HUES48 (cell line): ENCODE measurements around the gene HEY2.
"Not testable (repeated sequence)": the region's sequence is repeated elsewhere in the genome, so short reads cannot be mapped to it uniquely, and the experiment has no call there.

ENCODE experiments used
- H3K27ac ChIP-seq: one replicate; pipeline ENCODE4 v1.7.0; 2013; ENCODE audit warnings: low read depth, low read length, inconsistent platforms
- H3K27me3 ChIP-seq: 2 replicates; pipeline ENCODE4 v1.6.1; 2013; ENCODE audit warnings: mild to moderate bottlenecking, low read length; ENCODE audit not compliant: control insufficient read depth, insufficient read depth
- H3K36me3 ChIP-seq: 2 replicates; pipeline ENCODE4 v1.6.1; 2013; ENCODE audit warnings: low read length; ENCODE audit not compliant: control insufficient read depth, insufficient read depth
- H3K4me1 ChIP-seq: 2 replicates; pipeline ENCODE4 v1.6.1; 2013; ENCODE audit warnings: mild to moderate bottlenecking, low read length; ENCODE audit not compliant: control insufficient read depth, insufficient read depth
- H3K4me3 ChIP-seq: 2 replicates; pipeline ENCODE4 v1.5.1; 2013; ENCODE audit warnings: mild to moderate bottlenecking, low read depth, low read length
- H3K9ac ChIP-seq: 2 replicates; pipeline ENCODE4 v1.6.1; 2013; ENCODE audit warnings: mild to moderate bottlenecking, low read depth, low read length, moderate library complexity
- H3K9me3 ChIP-seq: 2 replicates; pipeline ENCODE4 v1.6.1; 2013; ENCODE audit warnings: low read length; ENCODE audit not compliant: control insufficient read depth, insufficient read depth

Gene HEY2

DNA sequence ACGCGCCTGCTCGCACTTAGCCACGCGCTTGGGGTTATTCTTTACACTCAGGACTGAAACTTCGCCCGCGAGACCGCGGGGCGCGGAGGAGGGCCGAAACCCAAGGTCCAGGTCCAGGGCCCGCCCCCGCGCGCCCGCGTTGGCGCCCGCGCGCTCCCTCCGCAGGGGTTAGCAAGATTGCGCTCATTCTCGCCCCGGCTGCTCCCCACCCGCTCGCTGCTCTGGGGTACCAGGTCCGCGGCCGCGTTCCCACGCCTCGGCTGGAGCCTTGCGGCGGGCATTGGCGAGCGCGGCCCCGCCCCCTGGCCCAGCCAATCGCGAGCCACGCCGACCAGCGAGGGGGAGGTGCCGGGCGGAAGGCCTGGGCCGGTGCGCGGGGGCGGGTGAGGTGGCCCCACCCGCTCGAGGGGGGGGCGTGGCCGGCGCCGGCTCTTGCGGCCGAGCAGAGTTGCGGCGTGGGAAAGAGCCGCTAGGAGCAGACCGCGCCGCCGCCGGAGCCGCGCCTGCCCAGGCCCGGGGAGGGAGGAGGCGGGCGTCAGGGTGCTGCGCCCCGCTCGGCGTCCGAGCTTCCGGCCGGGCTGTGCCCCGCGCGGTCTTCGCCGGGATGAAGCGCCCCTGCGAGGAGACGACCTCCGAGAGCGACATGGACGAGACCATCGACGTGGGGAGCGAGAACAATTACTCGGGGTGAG is at the start of gene HEY2:
HEY2 (plus strand) TSS at position 460 of the 692 bp plus-strand sequence; CDS start at position 605, 145 bp downstream.
- no peaks in the 10 kb centered on the region for H3K9me3 ChIP-seq
- peaks cover 32% of the 10 kb centered on the region for H3K27me3 ChIP-seq
- peaks cover 59% of the 10 kb centered on the region for H3K4me1 ChIP-seq
- H3K4me3 ChIP-seq = peak within 1 kb of the TSS; percentile 73
- peaks cover 7% of the 10 kb centered on the region; the same call in 1 of the 2 replicates for H3K36me3 ChIP-seq
- peak within 1 kb of the TSS; percentile 13 for H3K9ac ChIP-seq
- H3K27ac ChIP-seq = peak within 1 kb of the TSS; percentile 64

DNA sequence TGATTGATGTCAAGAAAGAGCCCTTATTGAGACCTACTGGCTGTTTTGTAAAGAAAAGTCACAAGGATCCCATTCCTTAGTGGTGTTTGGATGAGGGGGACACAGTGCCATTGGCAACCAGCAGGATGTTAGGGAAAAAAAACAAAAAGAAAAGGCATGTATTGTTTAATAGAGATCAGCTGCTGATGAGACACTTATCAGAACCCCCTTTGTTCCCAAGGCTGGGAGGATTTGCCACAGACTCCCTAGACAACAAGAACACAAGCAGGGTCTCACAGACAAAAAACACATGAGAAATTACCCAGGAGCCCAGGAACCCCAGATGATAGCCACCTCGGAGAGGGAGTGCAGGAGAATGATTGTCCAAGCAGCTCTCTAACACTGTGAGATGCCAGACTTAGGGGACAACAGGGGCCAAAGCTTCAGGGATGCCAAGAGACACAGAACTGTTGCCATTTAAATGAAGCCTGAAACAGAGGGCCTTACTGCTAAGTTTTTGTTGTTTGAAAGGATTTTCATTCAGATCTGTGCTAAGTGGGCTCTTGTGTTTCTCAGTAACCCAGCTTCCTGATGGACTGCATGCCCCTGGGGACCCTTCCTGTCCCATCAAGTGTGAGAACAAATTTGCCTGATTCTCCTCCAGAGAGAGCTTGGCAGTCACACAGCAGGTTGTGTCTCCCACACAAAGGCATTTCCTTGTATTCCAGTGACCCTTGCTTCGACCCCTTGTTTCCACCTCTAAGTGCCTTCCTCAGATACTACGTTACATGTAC is 48.7 kb upstream of the HEY2 start:
- Histone ChIP-seq H3K4me1 (peaks cover 19% of the 10 kb centered on the region), H3K9ac (peak overlapping the region; percentile 9; the same call in 1 of the 2 replicates), H3K27ac (peak overlapping the region; percentile 87), H3K36me3 (peaks cover 56% of the 10 kb centered on the region), H3K27me3 (no peaks in the 10 kb centered on the region), H3K4me3 (peak overlapping the region; percentile 35), H3K9me3 (peaks cover 22% of the 10 kb centered on the region)

DNA sequence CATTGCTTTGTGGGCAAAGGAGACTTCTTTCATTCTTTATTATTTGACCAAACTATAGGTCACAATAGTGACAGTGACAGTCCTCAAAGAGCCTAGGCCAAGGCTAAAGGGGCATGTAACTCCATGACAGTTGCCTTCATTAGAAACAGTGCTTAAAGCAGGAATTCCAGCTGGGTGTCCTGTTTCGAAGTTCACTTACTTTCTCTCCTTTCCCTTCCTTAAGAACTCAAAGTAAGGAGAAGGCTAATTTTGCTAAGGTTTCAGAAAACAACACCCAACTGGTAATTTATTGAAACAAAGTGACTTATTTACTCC is 48.1 kb upstream of the HEY2 start:
- peaks cover 19% of the 10 kb centered on the region for H3K4me1 ChIP-seq
- H3K27me3 ChIP-seq = no peaks in the 10 kb centered on the region
- H3K9me3 ChIP-seq = peaks cover 19% of the 10 kb centered on the region
- H3K36me3 ChIP-seq = peaks cover 51% of the 10 kb centered on the region
- peak overlapping the region; percentile 9; the same call in 1 of the 2 replicates for H3K9ac ChIP-seq
- peak overlapping the region; percentile 87 for H3K27ac ChIP-seq
- peak overlapping the region; percentile 35 for H3K4me3 ChIP-seq

DNA sequence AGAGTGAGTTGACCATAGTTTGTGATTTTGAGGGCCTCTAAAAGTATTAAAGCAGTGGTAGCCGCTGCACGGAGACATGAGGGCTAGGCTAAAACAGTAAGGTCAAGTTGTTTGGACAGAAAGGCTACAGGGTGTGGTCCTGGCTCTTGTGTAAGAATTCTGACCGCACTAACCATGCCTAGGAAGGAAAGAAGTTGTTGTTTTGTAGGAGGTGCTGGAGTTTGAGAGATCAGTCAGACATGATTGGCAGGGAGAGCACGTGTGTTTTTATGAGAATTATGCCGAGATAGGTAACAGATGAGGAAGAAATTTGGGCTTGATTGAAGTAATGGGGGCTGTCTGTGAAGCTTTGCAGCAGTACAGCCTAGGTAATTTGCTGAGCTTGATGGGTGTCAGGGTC is 45.5 kb upstream of the HEY2 start:
- peaks cover 33% of the 10 kb centered on the region for H3K4me1 ChIP-seq
- not testable (repeated sequence) for H3K9me3 ChIP-seq, H3K9ac ChIP-seq, H3K27ac ChIP-seq, H3K27me3 ChIP-seq
- H3K4me3 ChIP-seq = peak overlapping the region; percentile 43
- H3K36me3 ChIP-seq = peaks cover 31% of the 10 kb centered on the region

DNA sequence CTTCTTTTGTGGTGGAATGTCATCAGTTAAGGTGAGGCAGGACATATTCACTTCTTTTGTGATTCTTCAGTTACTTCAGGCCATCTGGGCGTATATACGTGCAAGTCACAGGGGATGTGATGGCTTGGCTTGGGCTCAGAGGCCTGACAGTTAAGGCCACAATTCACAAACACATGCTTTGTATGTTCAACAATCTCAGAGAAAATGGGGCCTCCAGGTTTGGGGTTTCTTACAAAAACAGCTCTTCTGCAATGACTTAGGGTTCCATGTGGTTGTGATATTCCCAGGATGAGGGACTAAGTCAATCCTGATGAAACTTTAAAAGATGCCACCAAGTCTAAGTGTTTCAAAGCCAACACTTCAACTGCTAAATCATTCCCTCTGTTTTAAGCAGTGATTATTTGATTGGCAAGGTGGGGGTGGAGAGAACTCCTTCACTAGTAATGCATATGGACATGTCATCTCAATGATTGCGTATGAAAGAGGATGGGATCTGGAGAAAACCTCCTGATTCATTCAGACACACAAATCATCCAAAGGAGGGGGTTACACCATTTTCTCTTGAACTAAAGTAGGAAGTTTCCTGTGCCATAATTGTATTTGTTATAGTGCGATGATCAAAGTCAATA is 41.7 kb upstream of the HEY2 start:
- H3K9me3 ChIP-seq = peaks cover 18% of the 10 kb centered on the region
- peak overlapping the region; percentile 33 for H3K4me3 ChIP-seq
- no peaks in the 10 kb centered on the region for H3K27me3 ChIP-seq
- peaks cover 5% of the 10 kb centered on the region for H3K36me3 ChIP-seq
- peak overlapping the region; percentile 82 for H3K27ac ChIP-seq
- peaks cover 28% of the 10 kb centered on the region for H3K4me1 ChIP-seq
- H3K9ac ChIP-seq = peak overlapping the region; percentile 11; the same call in 1 of the 2 replicates

DNA sequence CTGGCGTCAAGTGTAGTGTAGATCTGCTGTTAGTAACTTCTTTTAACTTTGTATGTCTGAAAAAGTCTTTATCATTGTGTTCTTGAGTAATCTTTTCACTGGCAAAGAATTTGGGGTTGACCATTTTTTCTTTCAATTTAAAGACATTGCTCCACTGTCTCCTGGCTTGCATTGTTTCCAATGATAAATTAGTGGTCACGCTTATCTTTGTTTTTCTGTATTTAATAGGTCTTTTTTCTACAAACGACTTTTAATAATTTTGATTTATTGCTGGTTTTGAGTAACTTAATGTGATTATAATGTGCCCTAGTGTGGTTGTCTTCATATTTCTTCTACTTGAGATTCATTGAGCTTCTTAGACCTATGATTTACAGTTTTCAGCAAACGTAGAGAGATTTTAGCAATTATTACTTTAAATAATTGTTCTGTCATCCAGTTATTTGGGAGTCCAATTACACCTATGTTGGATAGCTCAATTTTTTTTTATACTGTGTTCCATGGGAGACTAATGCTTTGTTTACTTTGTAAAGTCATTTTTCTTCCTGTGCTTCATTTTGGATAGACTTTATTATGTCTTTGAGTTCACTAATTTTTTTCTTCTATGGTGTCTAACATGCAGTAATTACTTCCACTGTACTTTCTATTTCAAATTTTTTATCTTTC is 38.3 kb upstream of the HEY2 start:
- Histone ChIP-seq H3K4me3 (no peak overlapping the region), H3K36me3 (peaks cover 3% of the 10 kb centered on the region; the same call in 1 of the 2 replicates), H3K4me1 (peaks cover 28% of the 10 kb centered on the region), H3K9ac (no peak overlapping the region), H3K27me3 (no peaks in the 10 kb centered on the region), H3K9me3 (peaks cover 18% of the 10 kb centered on the region), H3K27ac (no peak overlapping the region)

DNA sequence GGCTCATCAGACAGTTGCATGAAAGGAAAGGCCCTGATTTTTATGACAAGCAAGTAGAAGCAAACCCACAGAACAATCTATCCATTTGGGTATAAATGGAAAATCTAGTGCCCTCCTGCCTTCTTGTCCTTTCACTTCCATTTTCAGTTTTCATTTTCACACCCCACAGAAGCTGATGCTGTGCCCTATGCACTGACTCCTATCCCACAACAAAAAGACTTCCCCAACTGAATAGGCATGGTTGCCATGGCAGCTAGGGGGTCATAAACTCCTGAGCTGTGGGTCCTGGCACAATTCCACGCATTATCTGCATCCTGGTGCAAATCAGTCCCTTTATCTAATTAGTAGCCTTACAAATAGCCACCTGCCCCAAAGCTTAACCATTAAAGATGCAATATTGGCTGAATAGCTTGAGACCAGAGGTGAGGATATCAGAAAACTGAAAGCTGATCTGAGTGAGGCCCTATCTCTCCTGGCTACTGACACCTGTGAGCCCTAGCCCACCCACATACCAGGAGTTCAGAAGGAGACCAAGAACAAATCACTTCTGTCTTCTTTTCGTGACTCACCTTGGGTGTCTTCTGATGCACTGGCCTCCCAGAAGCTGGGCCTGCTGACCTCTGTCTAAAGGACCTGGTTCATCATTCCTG is 34.9 kb upstream of the HEY2 start:
- Histone ChIP-seq H3K4me3 (no peak overlapping the region), H3K9me3 (peaks cover 18% of the 10 kb centered on the region), H3K27me3 (no peaks in the 10 kb centered on the region), H3K9ac (no peak overlapping the region), H3K27ac (no peak overlapping the region), H3K4me1 (peaks cover 8% of the 10 kb centered on the region; the same call in 1 of the 2 replicates), H3K36me3 (peaks cover 6% of the 10 kb centered on the region; the same call in 1 of the 2 replicates)

DNA sequence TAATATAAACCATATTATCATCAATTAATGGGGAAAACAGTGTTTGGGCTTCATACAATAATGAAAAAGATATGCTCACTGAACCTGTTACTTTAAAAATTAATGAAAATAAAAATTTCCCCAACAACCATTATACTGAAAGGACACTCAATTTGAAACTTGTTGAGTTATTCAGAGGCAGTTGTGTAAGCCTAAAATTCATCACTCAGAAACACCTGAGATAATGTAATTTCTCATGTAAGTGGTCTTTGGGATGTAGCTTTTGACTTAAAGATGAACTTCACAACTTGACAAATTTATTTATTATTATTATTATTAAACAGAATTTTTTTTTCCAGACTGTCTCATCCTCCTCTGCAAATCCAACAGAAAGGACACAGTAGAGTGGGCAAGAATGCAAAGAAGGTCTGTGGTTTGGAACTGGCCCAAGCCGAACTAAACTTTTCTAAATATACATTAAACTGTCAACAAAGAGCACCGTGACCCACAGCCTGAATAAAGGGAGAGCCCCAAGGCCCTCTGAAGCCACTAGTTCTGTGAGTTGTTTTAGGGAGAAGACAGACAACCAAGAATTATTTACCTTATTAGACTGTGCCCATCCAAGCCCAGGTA is 32.2 kb upstream of the HEY2 start:
- H3K4me1 ChIP-seq = no peaks in the 10 kb centered on the region
- H3K36me3 ChIP-seq = peaks cover 3% of the 10 kb centered on the region; the same call in 1 of the 2 replicates
- H3K4me3 ChIP-seq = no peak overlapping the region
- H3K27ac ChIP-seq = no peak overlapping the region
- peaks cover under 1% of the 10 kb centered on the region for H3K9me3 ChIP-seq
- H3K9ac ChIP-seq = no peak overlapping the region
- H3K27me3 ChIP-seq = no peaks in the 10 kb centered on the region

DNA sequence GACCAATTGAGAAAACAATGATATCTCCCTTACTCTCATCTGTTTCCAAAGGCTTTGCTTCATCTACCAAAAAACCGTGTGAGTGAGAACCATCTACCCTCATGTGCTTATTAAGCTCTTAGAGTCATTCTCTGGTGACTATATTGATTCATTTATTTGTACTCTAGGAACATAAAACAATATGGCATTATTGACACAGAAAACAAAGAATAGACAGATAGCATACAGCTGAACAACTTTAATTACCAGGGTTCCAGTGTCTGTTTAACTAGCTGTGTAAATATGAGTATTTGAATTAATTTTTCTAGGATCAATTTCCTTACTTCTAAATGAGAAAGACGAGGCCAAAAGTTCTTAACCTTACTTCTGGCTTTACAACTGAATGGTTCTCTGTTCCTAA is 31.3 kb upstream of the HEY2 start:
- H3K27me3 ChIP-seq = no peaks in the 10 kb centered on the region
- no peaks in the 10 kb centered on the region for H3K9me3 ChIP-seq
- no peak overlapping the region for H3K27ac ChIP-seq
- 0 out of 2 replicates have a peak, but pooled peaks cover 3% of the 10 kb centered on the region for H3K36me3 ChIP-seq
- H3K4me1 ChIP-seq = no peaks in the 10 kb centered on the region
- no peak overlapping the region for H3K4me3 ChIP-seq
- H3K9ac ChIP-seq = no peak overlapping the region

DNA sequence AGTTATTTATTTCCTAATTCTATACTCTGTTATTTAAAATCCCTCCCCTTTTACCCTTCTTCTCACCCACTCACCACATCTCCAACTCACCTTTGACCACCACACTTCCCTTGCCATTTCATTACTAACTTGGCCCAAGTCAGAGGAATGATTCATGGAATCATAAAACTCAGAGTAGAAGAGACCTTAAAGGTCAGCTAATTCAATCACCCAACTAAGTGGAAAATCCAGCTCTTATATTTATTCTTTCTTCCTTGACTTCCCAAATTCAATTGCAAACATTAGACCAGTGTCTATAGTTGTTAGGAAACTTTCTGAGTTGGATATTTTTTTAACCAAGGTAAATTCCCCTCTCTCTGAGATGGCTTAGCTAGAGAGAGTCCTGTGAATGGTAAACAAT is 26.5 kb upstream of the HEY2 start:
- H3K9ac ChIP-seq = no peak overlapping the region
- no peak overlapping the region for H3K4me3 ChIP-seq
- no peaks in the 10 kb centered on the region for H3K27me3 ChIP-seq
- 0 out of 2 replicates have a peak, but pooled peaks cover 3% of the 10 kb centered on the region for H3K36me3 ChIP-seq
- H3K27ac ChIP-seq = no peak overlapping the region
- H3K9me3 ChIP-seq = no peaks in the 10 kb centered on the region
- no peaks in the 10 kb centered on the region for H3K4me1 ChIP-seq
